Activated T-helper 1 cell treated with anti-CD3 and anti-CD28 coated beads, Interleukin-2, amount 50 U/mL, for 16 hours (primary cell): ENCODE measurements around the gene DNAJC5.
"Not testable (repeated sequence)": the region's sequence is repeated elsewhere in the genome, so short reads cannot be mapped to it uniquely, and the experiment has no call there.

Source experiments
- DNase-seq, 2 donors: peaks; one replicate each; pipeline ENCODE4 v3.0.0-alpha.2; 2020; ENCODE audit warnings: low read depth in 1 of 2, low spot score in 1 of 2

Gene DNAJC5

DNA sequence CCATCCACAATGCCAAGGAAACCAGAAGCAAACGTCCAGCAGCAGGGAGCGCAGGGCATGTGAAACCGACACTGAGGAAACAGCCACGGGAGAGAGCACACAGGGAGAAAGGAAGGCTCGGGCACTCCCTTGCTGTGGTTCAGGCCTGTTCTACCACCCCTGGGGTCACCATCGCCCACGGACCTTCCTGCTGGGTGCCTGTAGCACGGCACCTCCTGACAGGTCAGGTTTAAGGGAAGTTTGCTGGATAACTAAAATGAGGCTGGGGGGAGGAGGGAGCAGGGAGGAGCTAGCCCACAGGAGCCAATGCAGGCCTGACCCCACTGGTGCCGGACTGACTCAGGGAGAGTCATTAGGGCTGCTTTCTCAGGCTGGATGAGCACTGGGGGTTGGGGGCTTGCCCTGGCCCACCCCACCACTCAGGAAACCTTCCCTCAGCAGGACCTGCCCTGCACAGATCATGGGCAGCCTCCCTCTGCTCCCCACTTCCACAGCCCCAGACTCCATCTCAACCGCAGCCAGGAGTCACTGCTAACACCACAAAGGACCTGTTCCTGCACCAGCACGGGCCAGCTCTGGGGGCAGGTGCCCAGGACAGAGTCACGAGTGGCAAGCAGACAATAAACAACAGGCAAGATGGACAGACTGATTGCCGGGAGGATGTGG, 59.0 kb downstream of the DNAJC5 start:
- DNase-seq, result no peak

DNA sequence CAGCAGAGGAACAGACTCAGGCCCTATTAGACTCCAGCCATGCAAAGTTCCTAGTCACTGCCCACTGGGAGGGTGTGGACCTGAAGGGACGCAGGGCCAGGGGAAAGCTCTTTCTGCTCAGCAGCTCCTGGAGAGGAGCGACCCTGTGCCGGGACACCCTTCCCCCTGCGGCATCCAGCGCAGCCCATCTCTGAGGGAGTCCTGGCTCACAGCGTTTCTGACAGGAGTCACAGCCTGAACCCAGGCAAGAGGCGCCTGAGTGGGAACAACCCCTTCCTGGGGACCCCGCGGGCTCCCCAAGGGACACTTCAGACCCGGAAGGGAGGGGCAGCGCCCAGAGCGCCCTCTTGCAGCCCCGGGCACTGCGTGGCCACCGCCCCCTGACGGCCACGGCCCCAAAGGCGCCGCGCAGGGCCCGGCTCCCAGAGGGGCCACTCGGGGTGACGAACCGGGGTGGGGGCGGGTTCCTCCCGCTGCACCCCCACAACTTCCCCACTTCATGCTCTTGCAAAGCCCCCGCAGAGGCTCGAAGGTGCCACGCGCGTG, 60.4 kb downstream of the DNAJC5 start:
- no peak for DNase-seq

DNA sequence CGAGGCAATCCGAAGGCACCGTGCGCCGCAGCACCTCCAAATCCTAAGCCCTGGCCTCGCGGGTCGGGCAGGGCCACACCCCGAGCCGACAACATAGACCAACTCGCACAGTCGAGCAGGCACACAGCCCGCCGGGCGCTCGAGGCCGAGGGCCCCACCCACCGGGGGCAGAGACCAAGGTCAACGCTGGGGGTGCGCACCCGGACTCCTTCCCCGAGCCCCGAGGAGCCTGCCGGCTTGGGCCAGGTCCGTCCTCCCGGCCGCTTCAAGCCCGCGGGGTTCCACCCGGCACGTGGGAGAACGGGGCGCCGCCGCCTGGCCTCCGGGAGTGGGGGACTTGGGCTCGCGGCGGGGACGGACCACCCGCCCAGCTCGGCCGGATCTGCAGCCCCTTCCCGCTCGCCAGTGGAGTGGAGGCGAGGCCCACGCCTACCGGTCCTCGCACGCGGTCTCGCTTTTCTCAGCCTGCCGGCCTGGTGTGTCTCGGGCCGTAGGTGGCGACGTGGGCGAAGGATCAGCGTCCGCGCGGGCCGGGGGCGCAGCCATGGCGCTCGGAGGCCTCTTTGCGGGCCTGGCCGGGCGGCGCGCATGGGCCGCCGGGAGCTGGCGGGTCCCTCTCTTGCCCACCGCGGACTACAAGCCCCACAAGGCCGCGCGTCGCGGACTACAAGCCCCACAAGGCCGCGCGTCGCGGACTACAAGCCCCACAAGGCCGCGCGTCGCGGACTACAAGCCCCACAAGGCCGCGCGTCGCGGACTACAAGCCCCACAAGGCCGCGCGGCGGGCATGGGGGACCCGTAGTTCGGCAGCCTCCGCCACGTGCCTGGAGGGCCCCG, 61.1 kb downstream of the DNAJC5 start, which contains the start of gene UCKL1:
Gene UCKL1 (minus strand): TSS at position 590 of the 837 bp plus-strand sequence. CDS start 44 bp downstream, at position 546.
- DNase-seq, result peak; percentile 75 to 85

- DNase-seq, result no peak
These were observed 61.7 kb downstream of the DNAJC5 start for GRCh38 chr20:63956664-63957003.

GRCh38 chr20:63957004-63957689, 62.2 kb downstream of the DNAJC5 start:
- DNase-seq, result peak; percentile 49 to 63

DNA sequence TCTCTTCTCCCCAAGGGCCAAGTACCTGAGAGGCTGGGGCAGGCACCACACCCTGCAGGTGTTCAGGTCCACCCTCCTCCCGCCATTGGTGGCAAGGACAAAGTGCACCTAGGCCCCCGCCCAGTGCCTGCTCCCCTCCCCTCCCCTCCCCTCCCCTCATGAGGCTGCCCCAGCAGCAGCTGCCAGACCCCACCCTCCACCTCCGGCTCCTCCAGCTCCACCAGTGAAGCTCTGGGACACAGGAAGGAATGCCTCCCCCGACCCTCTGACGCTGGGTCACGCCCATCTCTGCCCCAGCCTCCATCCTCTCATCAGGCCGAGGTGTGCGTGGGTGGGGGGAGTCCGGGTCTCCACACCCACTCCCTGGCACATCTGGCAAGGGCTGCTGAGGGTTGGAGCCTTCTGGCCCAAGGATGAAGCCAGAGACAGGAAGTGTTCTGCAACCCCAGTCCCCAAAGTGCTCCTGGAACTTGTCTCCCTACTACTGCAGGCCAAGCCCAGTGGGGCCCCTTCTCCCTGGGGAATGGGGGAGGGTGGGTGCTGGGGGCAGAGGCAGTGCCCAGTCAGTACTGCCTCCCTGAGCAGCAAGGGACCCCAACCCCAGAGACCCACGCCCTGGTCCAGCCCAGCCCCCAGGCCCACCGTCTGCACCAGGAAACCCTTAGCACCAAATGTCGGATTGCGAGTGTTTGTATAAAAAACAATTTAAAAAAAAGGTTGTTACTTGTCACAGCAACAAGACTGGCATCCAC, 62.9 kb downstream of the DNAJC5 start:
- no peak for DNase-seq

DNA sequence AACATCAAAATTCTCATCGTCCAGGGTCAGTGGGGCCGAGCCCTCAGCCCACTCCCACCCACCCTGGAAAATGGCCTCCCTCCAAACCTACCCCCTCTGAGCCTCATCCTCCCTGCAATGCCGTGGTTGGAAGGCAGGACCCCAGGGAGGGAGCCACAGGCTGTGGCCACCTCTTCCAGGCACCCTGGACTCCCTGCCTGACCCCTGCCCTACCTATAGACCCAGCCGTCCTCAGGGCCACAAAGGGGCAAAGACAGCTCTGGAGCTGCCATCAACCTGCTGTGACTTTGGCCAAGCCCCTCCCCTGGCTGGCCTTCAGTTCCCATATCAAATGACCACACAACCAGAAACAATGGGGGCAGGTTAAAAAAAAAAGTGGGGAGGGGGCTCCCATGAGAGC, 63.5 kb downstream of the DNAJC5 start:
- no peak for DNase-seq

- no peak for DNase-seq
These were observed 64.2 kb downstream of the DNAJC5 start for GRCh38 chr20:63958964-63959698.

DNA sequence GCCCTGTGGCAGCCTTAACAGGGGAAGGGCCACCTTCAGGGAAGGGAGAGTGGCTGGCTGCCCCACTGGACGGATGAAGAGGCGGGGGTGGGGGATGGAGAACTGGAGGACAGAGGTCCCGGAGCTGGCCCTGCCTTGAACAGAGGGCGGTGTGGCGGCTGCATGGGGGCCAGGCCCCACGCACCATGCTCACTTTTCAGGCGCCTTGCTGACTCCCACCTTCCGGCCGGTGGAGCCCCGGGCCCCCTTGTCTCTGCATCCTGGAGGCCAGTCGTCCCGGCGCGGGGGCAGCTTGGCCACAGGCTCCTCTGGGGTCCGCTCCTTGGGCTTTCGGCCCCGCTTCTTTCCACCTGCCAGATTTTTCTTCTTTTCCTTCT, 64.8 kb downstream of the DNAJC5 start:
- DNase-seq, result no peak

- DNase-seq, result not testable (repeated sequence)
These were observed 66.0 kb downstream of the DNAJC5 start for GRCh38 chr20:63960654-63961621.

DNA sequence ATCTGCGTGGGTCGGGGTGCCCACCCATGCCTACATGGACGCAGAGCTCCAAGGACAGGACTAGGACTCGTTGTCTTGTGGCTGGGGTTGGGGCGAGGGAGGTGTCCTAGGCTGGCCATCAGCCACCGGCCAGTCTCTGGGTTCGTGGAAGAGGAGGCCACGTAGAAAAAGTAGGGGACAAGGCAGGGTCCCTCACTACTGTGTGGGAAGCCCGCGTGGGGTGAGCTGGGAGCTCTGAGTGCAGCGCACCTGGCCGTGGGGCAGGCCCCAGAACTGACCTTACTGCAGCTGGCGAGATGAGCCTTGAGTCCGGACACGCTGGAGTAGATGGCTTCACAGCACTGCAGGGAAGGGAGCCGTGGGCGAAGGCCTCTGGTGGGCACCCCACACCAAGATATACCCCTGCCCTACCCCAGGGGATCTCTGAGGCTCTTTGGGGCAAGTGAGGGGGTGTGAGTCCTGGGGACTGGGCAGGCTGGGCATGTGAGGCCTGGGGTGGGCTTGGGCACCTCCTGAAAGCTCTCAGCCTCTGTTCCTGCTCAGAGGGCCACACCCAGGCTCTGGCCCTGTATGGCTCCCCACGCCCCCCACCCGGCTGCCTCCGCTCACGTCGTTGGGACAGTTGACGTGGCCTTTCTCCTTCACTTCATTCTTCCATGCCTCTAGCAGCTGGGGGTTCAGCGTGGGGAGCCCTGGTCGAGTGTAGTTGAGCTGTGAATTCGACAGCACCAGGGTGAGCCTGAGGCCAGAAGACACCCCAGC, 66.9 kb downstream of the DNAJC5 start:
- DNase-seq, result no peak

GRCh38 chr20:63962426-63963347, 67.8 kb downstream of the DNAJC5 start:
- DNase-seq, result no peak

- DNase-seq, result no peak
These were observed 68.4 kb downstream of the DNAJC5 start for GRCh38 chr20:63963348-63963741.

GRCh38 chr20:63963784-63964301, 68.9 kb downstream of the DNAJC5 start:
- DNase-seq, result no peak

GRCh38 chr20:63964412-63964811, 69.5 kb downstream of the DNAJC5 start:
- DNase-seq, result no peak

DNA sequence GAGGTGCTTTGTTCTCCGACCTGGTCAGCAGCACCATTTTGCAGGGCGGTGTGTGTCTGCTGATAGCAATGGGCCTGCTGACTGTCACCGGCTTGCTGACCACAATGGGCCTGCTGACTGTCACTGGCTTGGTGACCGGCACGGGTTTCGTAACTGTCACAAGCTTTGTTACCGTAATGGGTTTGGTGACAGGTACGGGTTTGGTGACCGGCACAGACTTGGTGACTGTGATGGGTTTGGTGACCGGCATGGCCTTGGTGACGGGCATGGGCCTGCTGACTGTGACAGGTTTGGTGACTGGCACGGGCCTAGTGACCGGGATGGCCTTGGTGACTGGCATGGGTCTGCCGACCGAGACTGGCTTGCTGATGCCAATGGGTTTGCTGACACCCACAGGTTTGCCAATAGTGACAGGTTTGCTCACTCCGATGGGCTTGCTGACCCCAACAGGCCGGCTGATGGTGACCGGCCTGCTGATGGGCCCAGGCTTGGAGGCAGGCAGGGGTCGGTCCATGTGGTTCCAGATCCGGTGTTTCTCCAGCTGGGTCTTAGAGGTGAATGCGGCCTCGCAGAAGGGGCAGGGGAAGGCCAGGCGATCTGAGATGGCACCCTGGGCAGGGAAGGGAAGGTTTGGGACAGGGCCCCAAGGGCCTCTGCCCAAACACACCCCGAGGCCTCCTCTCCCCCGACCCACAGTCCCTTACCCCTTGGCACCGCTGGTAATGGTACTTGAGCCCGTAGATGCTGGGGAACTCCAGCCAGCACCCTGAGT, 71.4 kb downstream of the DNAJC5 start:
- DNase-seq, result no peak
